HepG2 (cell line): ENCODE results near the gene NEURL4. TPM values are rescaled to one million over a fixed set of nuclear protein-coding genes. Genes with fewer than 3 reads are reported as not detected.

Experiments used
- ATAC-seq: fragments of 200-7000 bp; cut with Tn5 transposase; 3 replicates; pipeline ENCODE4 v1.9.1; 2020; ENCODE audit warnings: mild to moderate bottlenecking, moderate library complexity
- BruUV-seq: library from RNA; stranded (reverse); fragments of 400-500 nt; replicated peaks from 2 replicates; lab custom pipeline; 2021; lab: Mats Ljungman, UMichigan
- CTCF ChIA-PET: fragments of 300-600 bp; formaldehyde crosslinking; extraction: SDS; loops from one replicate; lab custom pipeline; 2021; ENCODE audit warnings: low total read pairs, inconsistent platforms, low intra/inter-chr PET ratio; lab: Yijun Ruan, JAX
- POLR2A ChIA-PET: fragments of 350-600 bp; sonication (Branson Sonifier 250); formaldehyde crosslinking; loops from one replicate; lab custom pipeline; 2020; ENCODE audit warnings: antibody characterized with exemption, inconsistent platforms; lab: Yijun Ruan, JAX
- DNase-seq: peaks from one replicate; pipeline ENCODE4 v3.0.0-alpha.2; 2015; ENCODE audit warnings: low spot score
- FAIRE-seq: peaks from 3 replicates; lab custom pipeline; 2011; peaks lifted over from hg19 to GRCh38; lab: Jason Lieb, UNC
- H2AFZ ChIP-seq: one replicate; pipeline ENCODE4 v1.6.1; 2011; ENCODE audit warnings: low read length, inconsistent platforms
- H3K27ac ChIP-seq: fragments of 300-600 bp; 3 replicates; pipeline ENCODE4 v1.8.0; 2011; ENCODE audit warnings: mixed run types, mild to moderate bottlenecking, mixed read lengths, low read length, inconsistent platforms; ENCODE audit not compliant: insufficient read depth; ENCODE audit errors: extremely low read length
- H3K27me3 ChIP-seq, 2 experiments: fragments of 200-600 bp in 1 of 2; 2 replicates in 1 of 2; 3 replicates in 1 of 2; pipeline versions ENCODE4 v1.6.0 to v1.8.0; 2011; ENCODE audit warnings: low read length in 2 of 2, mild to moderate bottlenecking in 2 of 2, moderate library complexity in 2 of 2, inconsistent platforms in 1 of 2; ENCODE audit not compliant: insufficient read depth in 2 of 2, control insufficient read depth in 1 of 2
- H3K36me3 ChIP-seq, 2 experiments: fragments of 200-600 bp in 1 of 2; replicated peaks in 1 of 2; 2 replicates in 1 of 2; 3 replicates in 1 of 2; pipeline versions ENCODE4 v1.5.1 to v1.8.0; 2011; ENCODE audit warnings: low read length in 2 of 2, inconsistent platforms in 1 of 2; ENCODE audit not compliant: insufficient read depth in 2 of 2, control insufficient read depth in 1 of 2
- H3K4me1 ChIP-seq: 2 replicates; pipeline ENCODE4 v1.5.1; 2012; ENCODE audit warnings: low read length, inconsistent platforms; ENCODE audit not compliant: insufficient read depth
- H3K4me2 ChIP-seq: 2 replicates; pipeline ENCODE4 v1.6.0; 2011; ENCODE audit warnings: low read depth, low read length, inconsistent platforms
- H3K4me3 ChIP-seq, 3 experiments: fragments of 200-600 bp in 1 of 3; sonication (generic), shearing (Covaris generic) in 1 of 3; replicated peaks in 1 of 3; 2 replicates each; pipeline ENCODE4 v1.5.1; 2011 to 2016; ENCODE audit warnings: low read length in 3 of 3, inconsistent platforms in 2 of 3, low read depth in 2 of 3, mild to moderate bottlenecking in 2 of 3, control low read depth in 1 of 3, mixed read lengths in 1 of 3; ENCODE audit not compliant: insufficient read depth in 1 of 3
- H3K79me2 ChIP-seq: one replicate; pipeline ENCODE4 v1.6.1; 2011; ENCODE audit warnings: low read length, inconsistent platforms; ENCODE audit not compliant: insufficient read depth
- H3K9ac ChIP-seq: 2 replicates; pipeline ENCODE4 v1.6.0; 2011; ENCODE audit warnings: mild to moderate bottlenecking, low read depth, low read length, inconsistent platforms; ENCODE audit not compliant: insufficient read depth
- H3K9me3 ChIP-seq: 2 replicates; pipeline ENCODE4 v1.5.1; 2012; ENCODE audit warnings: mild to moderate bottlenecking, low read length
- H4K20me1 ChIP-seq: 2 replicates; pipeline ENCODE4 v1.6.0; 2011; ENCODE audit warnings: inconsistent platforms, mild to moderate bottlenecking, low read length, moderate library complexity; ENCODE audit not compliant: insufficient read depth
- ADNP ChIP-seq: sonication (generic); formaldehyde crosslinking; IDR thresholded peaks from 2 replicates; pipeline ENCODE4 v1.4.0; 2020; ENCODE audit warnings: missing genetic modification reagents
- CBX1 ChIP-seq: IDR thresholded peaks from one replicate; pipeline ENCODE4 v1.6.1; 2016; ENCODE audit warnings: antibody characterized with exemption, low read depth
- ELF4 ChIP-seq: sonication (generic); formaldehyde crosslinking; IDR thresholded peaks from 2 replicates; pipeline ENCODE4 v1.5.0; 2020; ENCODE audit warnings: missing genetic modification reagents, mild to moderate bottlenecking, moderate library complexity, borderline replicate concordance
- GMEB2 ChIP-seq: IDR thresholded peaks from 2 replicates; pipeline ENCODE4 v1.6.1; 2016; ENCODE audit warnings: missing biosample characterization, missing genetic modification reagents, low read depth
- HBP1 ChIP-seq: IDR thresholded peaks from 2 replicates; pipeline ENCODE4 v1.6.1; 2016; ENCODE audit warnings: low read depth, control low read depth
- MIXL1 ChIP-seq: IDR thresholded peaks from 2 replicates; pipeline ENCODE4 v1.6.1; 2016
- POLR2A ChIP-seq, 2 experiments: IDR thresholded peaks; 2 replicates each; pipeline ENCODE4 v1.6.1; 2011; ENCODE audit warnings: low read depth in 2 of 2, low read length in 2 of 2, mild to moderate bottlenecking in 1 of 2, moderate library complexity in 1 of 2; ENCODE audit not compliant: insufficient read depth in 1 of 2
- ZNF281 ChIP-seq: sonication (generic); formaldehyde crosslinking; IDR thresholded peaks from 2 replicates; pipeline ENCODE4 v1.4.0; 2020; ENCODE audit warnings: missing genetic modification reagents, borderline replicate concordance
- ZNF776 ChIP-seq: sonication (generic); formaldehyde crosslinking; IDR thresholded peaks from 2 replicates; pipeline ENCODE4 v1.4.0; 2020; ENCODE audit warnings: mild to moderate bottlenecking, missing genetic modification reagents
- WGBS: methylation state at CpG from one replicate; pipeline ENCODE4 v1.1.6; 2017; ENCODE audit warnings: low lambda C conversion rate; 5-methylcytosine and 5-hydroxymethylcytosine counted together
- in situ Hi-C: cut with HindIII; loops from 2 replicates; pipeline ENCODE4 v1.10.0; 2017; ENCODE audit warnings: low pct_unique_long_range_greater_than_20kb; ENCODE audit not compliant: extremely low pct_ligation_motif_present
- intact Hi-C: fragments of 100-400 bp; cut with micrococcal nuclease; formaldehyde crosslinking; loops from one replicate; pipeline ENCODE4 v1.10.0; 2022; ENCODE audit not compliant: unreplicated experiment
- polyA plus RNA-seq, 8 experiments: library from polyadenylated mRNA; depleted of rRNA in 3 of 8; stranded (reverse) in 7 of 8; unstranded in 1 of 8; fragments of >200 nt; fragmentation: Illumina TruSeq in 4 of 8; extraction: Trizol in 4 of 8; gene quantifications; 2 replicates each; pipeline versions ENCODE4 v1.2.1 to v1.2.3, GENCODE V29; 2011 to 2016; ENCODE audit warnings: low read depth in 4 of 8, missing spikeins in 1 of 8, mixed read lengths in 1 of 8; ENCODE audit not compliant: insufficient read depth in 1 of 8
- total RNA-seq, 5 experiments: library from RNA; depleted of rRNA; stranded (reverse); fragments of >200 nt; fragmentation: Illumina TruSeq; extraction: Trizol; gene quantifications; 2 replicates each; pipeline ENCODE4 v1.2.3, GENCODE V29; 2016; ENCODE audit warnings: low read depth in 1 of 5
- TF ChIP-seq, protein P1 (sequence below): sonication (generic); formaldehyde crosslinking; IDR thresholded peaks from 2 replicates; pipeline ENCODE4 v1.5.0; 2020; ENCODE audit warnings: mild to moderate bottlenecking, missing genetic modification reagents

The NEURL4 gene
- total and polyA plus RNA-seq, 2 of the 13 experiments (the other 11 are each of a cell fraction or from before 2014, with no cell fraction given) = 14.8 to 15.7 TPM

DNA sequence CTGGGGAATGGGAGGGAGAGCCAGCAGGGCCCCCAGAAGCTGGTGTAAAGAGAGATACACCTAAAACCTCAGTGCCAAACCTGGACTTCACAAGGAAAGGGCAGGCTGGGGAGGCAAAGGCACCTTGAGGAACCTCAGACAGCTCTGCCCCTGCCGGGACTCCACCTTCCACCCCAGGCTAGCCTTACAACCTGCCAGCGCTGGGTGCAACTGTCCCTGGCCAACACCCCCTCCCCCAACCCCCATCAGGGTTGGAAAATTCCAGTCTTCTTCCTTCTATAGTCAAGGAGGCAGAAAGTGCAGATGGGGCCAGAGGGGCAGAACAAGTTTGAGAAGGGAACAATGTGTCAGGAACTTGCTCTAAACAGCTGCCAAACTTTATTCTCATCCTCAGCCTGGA, 36.9 kb downstream of the NEURL4 start:
- H2AFZ ChIP-seq = no peak overlapping the region
- H3K4me2 ChIP-seq = peak overlapping the region; percentile 75; the same call in 1 of the 2 replicates
- ATAC-seq (no peak), DNase-seq (no peak), FAIRE-seq (no peak)
- H3K27ac ChIP-seq = no peak overlapping the region
- no peaks in the 10 kb centered on the region for H3K9me3 ChIP-seq
- 0 out of 4 replicates have a peak, but pooled peaks of 1 of the 2 experiments have one; percentile 15 for TF ChIP-seq POLR2A (IDR thresholded peaks at IDR 0.05; ENCODE audit: insufficient read depth in 1 of 2, low read depth in 2 of 2, low read length in 2 of 2)
- TF ChIP-seq ELF4 (CRISPR knock-in tag) = no peak
- no peak for TF ChIP-seq ZNF776 (CRISPR knock-in tag)
- no peaks in the 10 kb centered on the region for H4K20me1 ChIP-seq
- H3K9ac ChIP-seq = no peak overlapping the region
- H3K79me2 ChIP-seq = no peaks in the 10 kb centered on the region
- in situ Hi-C loops (no loop called here), intact Hi-C loops (loop anchor here (1.0 kb wide), 1 partner anchor 38 kb away; no protein-coding TSS in a partner anchor)
- peak overlapping the region in 2 of 3 experiments; percentile 29 to 54; a peak in 1 of 6 replicates for H3K4me3 ChIP-seq
- BruUV-seq = no TSS peak
- CTCF ChIA-PET = interaction anchor here (1.1 kb wide), 1 partner anchor 12 kb away, joined by 3 read pairs; no protein-coding TSS in a partner anchor
- H3K4me1 ChIP-seq = peaks cover 41% of the 10 kb centered on the region
- no peaks in the 10 kb centered on the region for H3K36me3 ChIP-seq
- no CpG with 5 or more reads among the region's 2 CpGs for WGBS
- POLR2A ChIA-PET = interaction anchor here (3.7 kb wide), 1 partner anchor 10 kb away, joined by 35 read pairs; the partner anchor contains the start of gene SLC2A4
- H3K27me3 ChIP-seq = peaks cover 0 to 11% of the 10 kb centered on the region in 2 experiments; a peak in 2 of 5 replicates

DNA sequence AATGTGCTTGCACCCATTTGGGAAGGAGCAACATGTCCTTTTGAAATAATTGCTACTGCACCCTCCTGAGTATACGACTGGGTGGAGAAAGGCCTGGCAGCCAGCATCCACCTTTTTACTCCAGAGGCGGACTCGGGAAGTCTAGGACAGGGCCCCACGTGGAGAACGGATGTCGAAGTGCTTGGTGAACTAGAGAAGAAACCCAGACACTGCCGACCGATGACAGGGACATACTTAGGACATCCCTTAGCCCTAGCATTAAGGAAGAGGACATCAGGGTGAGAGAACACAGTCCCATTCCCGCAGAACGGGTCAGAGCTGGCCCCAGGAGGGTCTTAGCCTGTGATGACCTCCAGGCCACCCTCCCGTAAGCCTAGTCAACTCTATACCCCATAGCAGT, 38.5 kb downstream of the NEURL4 start:
- ATAC-seq (no peak), DNase-seq (no peak), FAIRE-seq (no peak)
- ChIA-PET CTCF (no interaction called here), POLR2A (interaction anchor here (3.7 kb wide), 1 partner anchor 9 kb away, joined by 35 read pairs; the partner anchor contains the start of gene SLC2A4)
- no peak overlapping the region for H3K9ac ChIP-seq
- no TSS peak for BruUV-seq
- peaks cover 0 to 11% of the 10 kb centered on the region in 2 experiments; a peak in 2 of 5 replicates for H3K27me3 ChIP-seq
- 44% methylated on average over 6 of the region's 11 CpGs for WGBS
- H4K20me1 ChIP-seq = no peaks in the 10 kb centered on the region
- H3K4me2 ChIP-seq = no peak overlapping the region
- H3K27ac ChIP-seq = no peak overlapping the region
- H3K9me3 ChIP-seq = no peaks in the 10 kb centered on the region
- H3K36me3 ChIP-seq = peaks cover 0 to under 1% of the 10 kb centered on the region in 2 experiments; a peak in 1 of 5 replicates
- no peaks in the 10 kb centered on the region for H3K79me2 ChIP-seq
- H3K4me3 ChIP-seq = no peak overlapping the region
- in situ Hi-C loops = no loop called here
- no peak overlapping the region for H2AFZ ChIP-seq
- H3K4me1 ChIP-seq = peaks cover 30% of the 10 kb centered on the region
- intact Hi-C loops = no loop called here
- no peak for TF ChIP-seq ADNP
- no peak for TF ChIP-seq ZNF281 (CRISPR knock-in tag)
- TF ChIP-seq, protein P1, sequence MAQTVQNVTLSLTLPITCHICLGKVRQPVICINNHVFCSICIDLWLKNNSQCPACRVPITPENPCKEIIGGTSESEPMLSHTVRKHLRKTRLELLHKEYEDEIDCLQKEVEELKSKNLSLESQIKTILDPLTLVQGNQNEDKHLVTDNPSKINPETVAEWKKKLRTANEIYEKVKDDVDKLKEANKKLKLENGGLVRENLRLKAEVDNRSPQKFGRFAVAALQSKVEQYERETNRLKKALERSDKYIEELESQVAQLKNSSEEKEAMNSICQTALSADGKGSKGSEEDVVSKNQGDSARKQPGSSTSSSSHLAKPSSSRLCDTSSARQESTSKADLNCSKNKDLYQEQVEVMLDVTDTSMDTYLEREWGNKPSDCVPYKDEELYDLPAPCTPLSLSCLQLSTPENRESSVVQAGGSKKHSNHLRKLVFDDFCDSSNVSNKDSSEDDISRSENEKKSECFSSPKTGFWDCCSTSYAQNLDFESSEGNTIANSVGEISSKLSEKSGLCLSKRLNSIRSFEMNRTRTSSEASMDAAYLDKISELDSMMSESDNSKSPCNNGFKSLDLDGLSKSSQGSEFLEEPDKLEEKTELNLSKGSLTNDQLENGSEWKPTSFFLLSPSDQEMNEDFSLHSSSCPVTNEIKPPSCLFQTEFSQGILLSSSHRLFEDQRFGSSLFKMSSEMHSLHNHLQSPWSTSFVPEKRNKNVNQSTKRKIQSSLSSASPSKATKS (CRISPR knock-in tag) = no peak
- no peak for TF ChIP-seq GMEB2 (CRISPR knock-in tag)
- TF ChIP-seq MIXL1 = no peak
- no peak for TF ChIP-seq HBP1
- no peak for TF ChIP-seq CBX1
